Testis (tissue), 3 donors: ENCODE results near the gene ZNF518B. TPM values are rescaled to one million over a fixed set of nuclear protein-coding genes. Genes with fewer than 3 reads are reported as not detected.

ENCODE experiments used
- DNase-seq: peaks from one replicate; pipeline ENCODE4 v3.0.0-alpha.2; 2019
- H3K27ac ChIP-seq, 2 donors: fragments of 200-600 bp; sonication (generic); one replicate each; pipeline ENCODE4 v1.5.1; 2019
- H3K27me3 ChIP-seq: fragments of 200-600 bp; sonication (generic); one replicate; pipeline ENCODE4 v1.5.1; 2019
- H3K36me3 ChIP-seq: fragments of 200-600 bp; sonication (generic); one replicate; pipeline ENCODE4 v1.5.1; 2017; ENCODE audit warnings: low read depth; ENCODE audit errors: missing control alignments
- H3K4me1 ChIP-seq: fragments of 200-600 bp; sonication (generic); one replicate; pipeline ENCODE4 v1.5.1; 2019
- H3K4me3 ChIP-seq, 2 donors: fragments of 200-600 bp; sonication (generic); one replicate each; pipeline ENCODE4 v1.5.1; 2017 to 2019
- H3K9me3 ChIP-seq: fragments of 200-600 bp; sonication (generic); one replicate; pipeline ENCODE4 v1.5.1; 2017
- CTCF ChIP-seq, 3 experiments: fragments of 450-650 bp in 2 of 3; fragments of 200-600 bp in 1 of 3; sonication (generic) in 1 of 3; IDR thresholded peaks; one replicate each; pipeline ENCODE4 v1.5.1; 2016 to 2019; ENCODE audit warnings: antibody characterized with exemption in 3 of 3, mild to moderate bottlenecking in 2 of 3, moderate library complexity in 1 of 3
- POLR2A ChIP-seq: fragments of 450-650 bp; IDR thresholded peaks from one replicate; pipeline ENCODE4 v1.6.1; 2017; ENCODE audit warnings: antibody characterized with exemption, mild to moderate bottlenecking, moderate library complexity
- WGBS, 2 donors: methylation state at CpG; one replicate each; pipeline ENCODE4 v1.1.5; 2018; 5-methylcytosine and 5-hydroxymethylcytosine counted together
- intact Hi-C: fragments of 100-400 bp; cut with DNase I; formaldehyde crosslinking; loops from one replicate; pipeline ENCODE4 v1.15.1; 2023; ENCODE audit warnings: low total_unique reads
- polyA plus RNA-seq: library from polyadenylated mRNA; stranded (reverse); fragments of 350-450 nt; fragmentation: Illumina TruSeq; extraction: RNeasy Lipid Tissue Mini Kit (QIAGEN cat#74804); gene quantifications from one replicate; pipeline ENCODE4 v1.2.3, GENCODE V29; 2014; ENCODE audit warnings: low read depth, low replicate concordance; ENCODE audit not compliant: insufficient read depth
- total RNA-seq, 2 donors: library from RNA; depleted of rRNA; stranded (reverse); fragments of >200 nt; gene quantifications; one replicate each; pipeline ENCODE4 v1.2.3, GENCODE V29; 2016

ZNF518B gene
- total and polyA plus RNA-seq, 3 donors from 2014 or later = 20.9 to 47.1 (median 38.1) TPM

GRCh38 chr4:10459305-10459704, 2.1 kb upstream of the ZNF518B start:
- Histone ChIP-seq H3K9me3 (no peaks in the 10 kb centered on the region), H3K27ac (no peak overlapping the region), H3K4me3 (no peak overlapping the region), H3K27me3 (no peaks in the 10 kb centered on the region), H3K4me1 (peaks cover 6% of the 10 kb centered on the region), H3K36me3 (no peaks in the 10 kb centered on the region)
- intact Hi-C loops = no loop called here
- 89 to 95% methylated on average over 8 of the region's 8 CpGs for WGBS, 2 donors
- no peak for TF ChIP-seq POLR2A
- no peak for TF ChIP-seq CTCF (IDR thresholded peaks at IDR 0.05)
- DNase-seq = no peak

GRCh38 chr4:10458177-10458576, 951 bp upstream of the ZNF518B start:
- WGBS, 2 donors = 49 to 72% methylated on average over 13 of the region's 13 CpGs
- peak overlapping the region in 1 of 2 donors; percentile 65 for H3K4me3 ChIP-seq
- H3K27me3 ChIP-seq = no peaks in the 10 kb centered on the region
- H3K9me3 ChIP-seq = no peaks in the 10 kb centered on the region
- intact Hi-C loops = no loop called here
- no peaks in the 10 kb centered on the region for H3K36me3 ChIP-seq
- H3K27ac ChIP-seq = peak overlapping the region in 1 of 2 donors; percentile 87
- H3K4me1 ChIP-seq = peaks cover 6% of the 10 kb centered on the region
- no peak for DNase-seq
- TF ChIP-seq POLR2A (no peak), CTCF (IDR thresholded peaks at IDR 0.05) (no peak)

DNA sequence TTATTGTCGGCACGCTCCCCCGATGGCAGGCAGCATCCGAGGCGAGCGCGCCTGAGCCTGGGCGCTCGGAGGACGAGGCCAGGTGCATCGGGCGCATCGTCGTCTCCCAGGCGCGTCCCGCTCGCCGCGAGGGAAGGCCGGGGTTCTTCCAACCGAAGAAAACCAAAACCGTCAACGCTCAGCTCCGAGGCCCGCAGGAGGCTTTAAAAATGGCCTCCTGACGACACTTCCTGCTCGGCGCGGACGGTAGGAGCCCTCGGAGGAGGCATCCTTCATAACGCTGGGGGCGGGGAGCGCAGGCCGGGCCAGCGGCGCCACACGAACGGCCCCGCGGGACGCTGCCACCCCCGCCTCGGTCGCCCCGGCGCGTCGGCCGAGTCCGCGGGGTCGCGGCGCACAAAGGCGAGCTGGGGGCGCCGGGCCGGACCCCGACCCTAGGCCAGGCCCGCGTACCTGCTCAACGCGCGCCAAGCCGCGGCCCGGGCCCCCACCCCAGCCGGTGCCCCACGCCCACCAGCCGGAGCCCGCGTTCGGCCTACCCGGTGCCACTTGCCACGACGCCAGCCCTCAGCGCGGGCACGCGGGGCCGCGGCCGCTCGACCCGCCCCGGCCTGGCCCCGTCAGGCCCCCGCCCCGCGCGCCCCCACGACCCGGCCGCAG, 501 bp downstream of the ZNF518B start:
- H3K27me3 ChIP-seq = no peaks in the 10 kb centered on the region
- H3K36me3 ChIP-seq = no peaks in the 10 kb centered on the region
- peak overlapping the region; percentile 69 to 77 for H3K4me3 ChIP-seq
- intact Hi-C loops = no loop called here
- WGBS, 2 donors = 5 to 8% methylated on average over 2 to 70 of the region's 96 CpGs
- no peaks in the 10 kb centered on the region for H3K9me3 ChIP-seq
- TF ChIP-seq CTCF (IDR thresholded peaks at IDR 0.05) (no peak), POLR2A (no peak)
- DNase-seq = peak; percentile 66
- peaks cover 6% of the 10 kb centered on the region for H3K4me1 ChIP-seq
- H3K27ac ChIP-seq = peak overlapping the region; percentile 83 to 87

DNA sequence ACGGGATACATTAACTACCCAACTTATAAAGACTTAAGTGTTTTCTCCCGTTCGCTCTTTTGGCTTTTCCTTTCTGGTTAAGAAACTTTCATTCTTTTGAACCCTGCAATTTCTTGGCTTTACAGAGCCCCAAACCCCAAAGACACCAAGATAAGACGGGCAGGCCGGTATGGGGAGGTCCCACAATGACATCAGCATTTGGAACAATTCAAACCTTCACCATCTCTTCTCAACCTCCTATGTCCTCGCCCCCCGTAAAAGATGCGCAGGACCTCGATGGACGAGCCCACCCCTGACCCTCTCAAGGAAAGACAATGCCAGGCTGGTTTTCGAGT, 999 bp downstream of the ZNF518B start:
- WGBS, 2 donors = 32 to 40% methylated on average over 11 of the region's 11 CpGs
- TF ChIP-seq CTCF (IDR thresholded peaks at IDR 0.05) = no peak
- no peak for TF ChIP-seq POLR2A
- no peaks in the 10 kb centered on the region for H3K9me3 ChIP-seq
- H3K36me3 ChIP-seq = no peaks in the 10 kb centered on the region
- peak overlapping the region; percentile 69 to 77 for H3K4me3 ChIP-seq
- no peak for DNase-seq
- H3K27ac ChIP-seq = peak overlapping the region; percentile 83 to 87
- H3K4me1 ChIP-seq = peaks cover 6% of the 10 kb centered on the region
- intact Hi-C loops = no loop called here
- H3K27me3 ChIP-seq = no peaks in the 10 kb centered on the region

DNA sequence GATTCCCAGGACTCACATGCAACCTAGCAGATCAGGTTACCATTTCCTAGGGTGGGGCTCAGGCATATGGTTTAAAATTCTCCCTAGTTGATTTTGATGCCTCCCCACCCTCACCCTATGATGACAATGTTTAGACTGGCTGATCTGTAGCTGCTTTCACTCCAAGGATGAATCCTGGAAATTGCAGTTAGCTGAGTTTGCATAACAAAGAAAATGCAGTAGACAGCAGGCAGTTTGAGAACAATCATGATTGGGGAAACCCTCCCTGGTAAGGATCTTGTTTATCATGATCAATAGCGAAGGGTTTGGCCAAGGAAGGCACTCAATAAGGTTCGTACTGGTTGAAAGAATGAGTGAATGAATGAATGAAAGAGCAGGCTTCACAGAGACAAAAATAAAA, 2.1 kb downstream of the ZNF518B start:
- intact Hi-C loops = no loop called here
- TF ChIP-seq CTCF (IDR thresholded peaks at IDR 0.05) (no peak), POLR2A (no peak)
- Histone ChIP-seq H3K4me3 (no peak overlapping the region), H3K9me3 (no peaks in the 10 kb centered on the region), H3K27ac (no peak overlapping the region), H3K4me1 (peaks cover 6% of the 10 kb centered on the region), H3K36me3 (no peaks in the 10 kb centered on the region), H3K27me3 (no peaks in the 10 kb centered on the region)
- 59 to 73% methylated on average over 2 of the region's 2 CpGs for WGBS, 2 donors
- no peak for DNase-seq
